ENCODE data around the gene FAM3B. TPM values are rescaled to one million over a fixed set of nuclear protein-coding genes. Genes with fewer than 3 reads are reported as not detected.
A peak's percentile ranks its signal among the peaks of the same experiment; 100 is the strongest.

Gene FAM3B
- total RNA-seq, 1 experiment from 2014 or later = 0.71 TPM

GRCh38 chr21:41393876-41394465 lies 77.4 kb downstream of the FAM3B start:
- H3K4me3 Mint-ChIP-seq (ENCODE audit: low read depth, unreplicated experiment) = no peak overlapping the region
- intact Hi-C loops (cut with micrococcal nuclease; ENCODE audit: unreplicated experiment) = no loop called here
- CTCF ChIA-PET = no interaction called here
- peaks cover 4% of the 10 kb centered on the region for H3K36me3 Mint-ChIP-seq (ENCODE audit: insufficient read depth, unreplicated experiment)
- H3K4me1 Mint-ChIP-seq (ENCODE audit: low read depth, unreplicated experiment) = no peaks in the 10 kb centered on the region
- no peak overlapping the region for H3K27ac Mint-ChIP-seq (ENCODE audit: unreplicated experiment)
- no TSS peak for BruUV-seq (replicated peaks)
- no peak for DNase-seq
- no peak for TF ChIP-seq CTCF (IDR thresholded peaks at IDR 0.05; ENCODE audit: unreplicated experiment)
- peaks cover 30% of the 10 kb centered on the region for H3K27me3 Mint-ChIP-seq (ENCODE audit: unreplicated experiment)
- H3K9me3 Mint-ChIP-seq (ENCODE audit: low read depth, unreplicated experiment) = no peaks in the 10 kb centered on the region

GRCh38 chr21:41396558-41397075 lies 80.0 kb downstream of the FAM3B start:
- BruUV-seq (replicated peaks) = no TSS peak
- peaks cover 42% of the 10 kb centered on the region for H3K27me3 Mint-ChIP-seq (ENCODE audit: unreplicated experiment)
- CTCF ChIA-PET = no interaction called here

GRCh38 chr21:41397471-41397891 lies 80.9 kb downstream of the FAM3B start:
- H3K4me3 Mint-ChIP-seq (ENCODE audit: low read depth, unreplicated experiment) = no peak overlapping the region
- intact Hi-C loops (cut with micrococcal nuclease; ENCODE audit: unreplicated experiment) = no loop called here
- no peak for DNase-seq
- peaks cover 42% of the 10 kb centered on the region for H3K27me3 Mint-ChIP-seq (ENCODE audit: unreplicated experiment)
- no peaks in the 10 kb centered on the region for H3K9me3 Mint-ChIP-seq (ENCODE audit: low read depth, unreplicated experiment)
- H3K4me1 Mint-ChIP-seq (ENCODE audit: low read depth, unreplicated experiment) = no peaks in the 10 kb centered on the region
- H3K27ac Mint-ChIP-seq (ENCODE audit: unreplicated experiment) = no peak overlapping the region
- no TSS peak for BruUV-seq (replicated peaks)
- no peak for TF ChIP-seq CTCF (IDR thresholded peaks at IDR 0.05; ENCODE audit: unreplicated experiment)
- peaks cover 4% of the 10 kb centered on the region for H3K36me3 Mint-ChIP-seq (ENCODE audit: insufficient read depth, unreplicated experiment)
- CTCF ChIA-PET = no interaction called here

More at GRCh38 chr21:41396558-41397075, 80.0 kb downstream of the FAM3B start:
- no peak for TF ChIP-seq CTCF (IDR thresholded peaks at IDR 0.05; ENCODE audit: unreplicated experiment)
- DNase-seq = peak; percentile 15
- Mint-ChIP-seq H3K4me1 (ENCODE audit: low read depth, unreplicated experiment) (no peaks in the 10 kb centered on the region), H3K36me3 (ENCODE audit: insufficient read depth, unreplicated experiment) (peaks cover 4% of the 10 kb centered on the region), H3K9me3 (ENCODE audit: low read depth, unreplicated experiment) (no peaks in the 10 kb centered on the region), H3K27ac (ENCODE audit: unreplicated experiment) (no peak overlapping the region), H3K4me3 (ENCODE audit: low read depth, unreplicated experiment) (no peak overlapping the region)
- intact Hi-C loops (cut with micrococcal nuclease; ENCODE audit: unreplicated experiment) = no loop called here

GRCh38 chr21:41398251-41398650 lies 81.7 kb downstream of the FAM3B start:
- CTCF ChIA-PET = no interaction called here
- Mint-ChIP-seq H3K36me3 (ENCODE audit: insufficient read depth, unreplicated experiment) (peaks cover 4% of the 10 kb centered on the region), H3K4me3 (ENCODE audit: low read depth, unreplicated experiment) (no peak overlapping the region), H3K27me3 (ENCODE audit: unreplicated experiment) (peaks cover 36% of the 10 kb centered on the region), H3K27ac (ENCODE audit: unreplicated experiment) (no peak overlapping the region), H3K4me1 (ENCODE audit: low read depth, unreplicated experiment) (no peaks in the 10 kb centered on the region), H3K9me3 (ENCODE audit: low read depth, unreplicated experiment) (no peaks in the 10 kb centered on the region)
- intact Hi-C loops (cut with micrococcal nuclease; ENCODE audit: unreplicated experiment) = no loop called here
- no peak for TF ChIP-seq CTCF (IDR thresholded peaks at IDR 0.05; ENCODE audit: unreplicated experiment)
- no TSS peak for BruUV-seq (replicated peaks)
- no peak for DNase-seq
